Stimulated activated CD4-positive, alpha-beta T cell treated with anti-CD3 and anti-CD28 coated beads, Interleukin-2, amount 100 ng/mL, for 24 hours (primary cell): ENCODE measurements around the gene CPEB2.
A peak's percentile ranks its signal among the peaks of the same experiment; 100 is the strongest.

Experiments
- DNase-seq, 2 donors: peaks; one replicate each; pipeline ENCODE4 v3.0.0-alpha.2; 2020

The CPEB2 gene

DNA sequence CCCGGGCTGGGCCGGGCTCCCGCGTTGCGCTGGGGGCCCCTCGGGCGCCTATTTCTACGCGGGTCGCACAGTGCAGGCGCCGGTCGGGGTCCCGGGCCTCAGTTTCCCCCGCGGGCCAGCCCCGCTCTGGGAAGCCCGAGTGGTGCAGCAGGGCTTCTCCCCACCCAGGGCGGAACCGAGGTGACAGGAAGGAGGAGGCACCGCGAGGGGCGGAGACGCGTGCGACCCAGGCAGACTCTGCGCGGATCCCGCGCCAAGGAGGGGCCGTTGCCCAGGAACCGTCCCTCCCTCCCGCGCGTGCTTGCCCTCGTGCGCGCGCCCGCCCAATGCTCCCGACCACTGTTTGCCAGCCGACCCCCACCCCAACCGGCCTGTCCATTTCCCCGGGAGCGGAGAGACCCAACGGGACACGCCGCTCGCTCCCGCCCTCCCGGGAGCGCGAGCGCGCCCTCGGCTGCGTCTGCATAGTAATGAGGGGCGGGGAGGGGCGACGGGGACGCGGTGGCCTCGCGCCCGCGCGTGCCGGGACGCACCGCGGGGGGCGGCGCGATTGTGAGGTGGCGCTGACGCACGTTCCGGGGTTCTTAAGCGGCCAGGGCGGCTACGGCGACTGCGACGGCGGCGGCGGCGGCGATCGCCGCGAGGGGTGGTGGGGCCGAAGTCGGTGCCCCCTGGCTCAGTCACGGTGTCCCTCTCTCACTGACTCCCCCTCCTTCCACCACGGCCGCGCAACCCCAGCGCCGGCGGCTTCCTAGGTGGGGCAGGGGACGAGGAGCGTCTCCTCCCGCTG is at the start of gene CPEB2:
Gene CPEB2 (plus strand): TSS at position 613 of the 790 bp plus-strand sequence. CDS start 193 bp downstream, outside the sequence.
- peak; percentile 90 to 91 for DNase-seq

GRCh38 chr4:14958436-14958835 is 43.8 kb upstream of the CPEB2 start:
- no peak for DNase-seq

DNA sequence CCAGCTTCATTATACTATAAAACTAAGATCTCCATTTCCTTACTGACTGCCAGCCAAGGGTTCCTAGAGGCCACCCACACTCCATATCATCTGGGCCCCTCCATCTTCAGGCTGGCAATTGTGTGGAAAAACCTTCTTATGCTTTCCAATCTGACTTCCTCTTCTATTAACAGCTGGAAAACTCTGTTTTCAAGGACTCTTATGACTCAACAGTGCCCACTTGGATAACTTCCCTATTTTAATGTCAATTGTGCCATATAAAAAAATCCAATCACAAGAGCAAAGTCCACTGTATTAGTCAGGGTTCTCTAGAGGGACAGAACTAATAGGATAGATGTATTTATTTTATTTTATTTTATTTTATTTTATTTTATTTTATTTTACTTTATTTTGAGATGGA is 41.0 kb upstream of the CPEB2 start:
- no peak for DNase-seq

GRCh38 chr4:14965071-14965470 is 37.2 kb upstream of the CPEB2 start:
- DNase-seq: no peak

- no peak for DNase-seq
Measured at GRCh38 chr4:14967982-14968381, 34.3 kb upstream of the CPEB2 start.

- DNase-seq: no peak
Measured at GRCh38 chr4:14977830-14978229, 24.5 kb upstream of the CPEB2 start.

GRCh38 chr4:14984448-14984847 is 17.8 kb upstream of the CPEB2 start:
- no peak for DNase-seq

GRCh38 chr4:14985161-14985560 is 17.1 kb upstream of the CPEB2 start:
- no peak for DNase-seq

DNA sequence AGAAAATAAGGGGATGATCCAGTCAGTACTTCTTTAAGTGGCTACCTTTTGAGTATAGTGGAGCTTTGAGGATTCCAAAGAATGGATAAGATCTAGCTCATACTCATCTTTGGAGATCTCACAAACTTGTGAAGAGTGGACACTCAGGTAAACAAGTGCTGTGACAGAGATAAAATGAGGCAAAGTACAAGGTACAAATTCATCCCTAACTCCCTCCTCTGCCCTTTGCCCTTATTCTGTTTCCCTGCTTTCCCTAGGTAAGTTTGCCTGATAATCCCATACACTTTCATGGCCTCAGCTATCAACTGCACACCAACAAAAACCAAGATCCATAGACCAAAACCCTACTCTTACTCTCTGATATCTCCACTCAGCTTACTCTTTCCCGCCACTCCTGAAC is 16.4 kb upstream of the CPEB2 start:
- no peak for DNase-seq

GRCh38 chr4:14987054-14987453 is 15.2 kb upstream of the CPEB2 start:
- no peak for DNase-seq

GRCh38 chr4:14990484-14990883 is 11.8 kb upstream of the CPEB2 start:
- DNase-seq: no peak

GRCh38 chr4:14994242-14994641 is 8.0 kb upstream of the CPEB2 start:
- no peak for DNase-seq

- DNase-seq: peak; percentile 54 to 57
Measured at GRCh38 chr4:15001248-15001868, 923 bp upstream of the CPEB2 start.

DNA sequence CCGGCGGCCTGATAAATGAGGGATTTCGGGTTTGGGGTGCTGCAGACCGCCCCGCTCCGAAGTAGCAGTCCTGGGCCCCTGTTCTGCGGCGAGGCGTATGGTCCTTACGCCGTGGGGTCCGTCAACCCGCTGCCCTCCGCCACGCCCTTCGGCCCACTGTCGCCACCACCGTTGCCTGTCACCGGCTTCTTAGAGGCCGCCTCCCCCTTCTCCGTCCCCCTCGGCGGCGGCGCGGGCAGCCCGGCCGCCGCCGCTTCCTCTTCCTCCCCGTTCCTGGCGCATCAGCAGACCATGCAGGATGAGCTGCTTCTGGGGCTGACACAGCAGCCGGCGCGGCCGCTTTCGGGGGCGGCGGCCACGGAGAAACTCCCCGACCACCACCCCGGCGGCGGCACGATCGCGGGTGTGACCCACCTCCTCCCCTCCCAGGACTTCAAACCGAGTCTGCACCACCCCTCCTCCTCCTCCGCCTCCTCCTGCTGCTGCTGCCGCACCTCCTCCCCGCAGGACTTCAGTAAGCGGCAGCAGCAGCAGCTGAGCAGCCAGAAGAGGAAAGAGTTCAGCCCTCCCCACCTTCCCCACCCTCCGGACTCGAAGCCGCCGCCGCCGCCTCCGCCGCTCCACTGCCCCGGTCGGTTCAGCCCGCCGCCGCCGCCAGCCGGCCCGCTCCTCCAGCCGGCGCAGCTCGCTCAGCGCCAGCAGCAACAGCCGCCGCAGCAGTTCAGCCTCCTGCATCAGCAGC is 549 bp downstream of the CPEB2 start:
- peak; percentile 72 to 77 for DNase-seq

DNA sequence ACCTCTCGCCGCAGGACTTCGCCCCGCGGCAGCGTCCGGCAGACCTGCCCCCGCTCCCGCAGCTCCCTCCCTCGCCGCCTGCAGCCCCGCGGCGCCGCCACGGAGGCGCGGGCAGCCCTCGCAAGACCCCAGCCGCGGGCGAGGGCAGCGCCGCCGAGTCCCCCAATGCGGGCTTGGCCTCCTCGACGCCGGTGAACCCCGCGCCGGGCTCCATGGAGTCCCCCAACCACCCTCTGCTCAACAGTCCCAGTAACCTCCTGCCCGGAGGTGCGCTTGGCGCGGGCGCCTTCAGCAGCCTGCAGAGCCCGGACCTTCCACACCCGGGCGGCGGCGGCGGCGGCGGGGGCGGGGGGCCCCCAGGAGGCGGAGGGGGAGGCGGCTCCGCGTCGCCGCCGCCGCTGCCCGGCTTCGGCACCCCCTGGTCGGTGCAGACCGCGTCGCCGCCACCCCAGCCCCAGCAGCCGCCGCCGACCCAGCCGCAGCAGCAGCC is 1.2 kb downstream of the CPEB2 start:
- peak; percentile 63 for DNase-seq

GRCh38 chr4:15003891-15004738 is 1.8 kb downstream of the CPEB2 start:
- DNase-seq: peak; percentile 56 to 57

DNA sequence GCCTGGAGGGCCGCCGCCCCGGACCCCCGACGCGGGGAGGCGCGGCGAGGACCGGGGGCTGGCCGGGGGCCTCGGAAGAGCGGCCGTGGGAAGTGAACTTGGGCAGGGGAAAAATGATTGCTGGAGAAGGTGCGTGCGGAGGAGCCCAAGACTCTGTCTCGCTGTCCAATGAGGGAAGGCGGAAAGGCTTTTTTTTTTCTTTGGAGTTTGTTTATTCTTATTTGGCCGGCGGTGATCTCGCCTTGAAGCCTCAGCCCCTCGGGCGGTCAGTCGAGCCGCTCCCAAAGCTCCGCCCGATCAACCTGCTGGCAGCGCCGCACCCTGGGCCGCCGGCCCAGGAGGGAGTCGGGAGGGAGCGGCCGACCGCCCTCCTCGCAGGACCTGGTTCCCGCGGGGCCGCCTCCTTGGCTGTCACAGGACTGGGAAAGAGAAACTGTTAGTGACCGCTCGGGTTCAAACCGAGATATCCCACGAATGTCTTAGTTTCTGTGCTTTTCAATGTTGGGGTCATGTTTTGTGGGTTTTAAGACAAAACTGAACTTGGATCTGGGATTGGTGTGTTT is 2.5 kb downstream of the CPEB2 start:
- DNase-seq: peak; percentile 50 to 55

GRCh38 chr4:15005474-15006115 is 3.3 kb downstream of the CPEB2 start:
- DNase-seq: no peak

GRCh38 chr4:15006416-15007024 is 4.2 kb downstream of the CPEB2 start:
- no peak for DNase-seq

- no peak for DNase-seq
Measured at GRCh38 chr4:15007201-15007600, 4.9 kb downstream of the CPEB2 start.

GRCh38 chr4:15010038-15010585 is 7.8 kb downstream of the CPEB2 start:
- DNase-seq: no peak
